Stimulated activated CD8-positive, alpha-beta memory T cell treated with anti-CD3 and anti-CD28 coated beads, Interleukin-7, amount 100 ng/mL, for 1 hour (primary cell): Measurements from ENCODE around the gene CEP95.
"Not testable (repeated sequence)": the region's sequence is repeated elsewhere in the genome, so short reads cannot be mapped to it uniquely, and the experiment has no call there.

Source experiments
- DNase-seq, 2 donors: peaks; one replicate each; pipeline ENCODE4 v3.0.0-alpha.2; 2020; ENCODE audit warnings: low read depth in 2 of 2

The CEP95 gene

GRCh38 chr17:64572682-64573154 is 65.9 kb downstream of the CEP95 start:
- DNase-seq, result no peak

DNA sequence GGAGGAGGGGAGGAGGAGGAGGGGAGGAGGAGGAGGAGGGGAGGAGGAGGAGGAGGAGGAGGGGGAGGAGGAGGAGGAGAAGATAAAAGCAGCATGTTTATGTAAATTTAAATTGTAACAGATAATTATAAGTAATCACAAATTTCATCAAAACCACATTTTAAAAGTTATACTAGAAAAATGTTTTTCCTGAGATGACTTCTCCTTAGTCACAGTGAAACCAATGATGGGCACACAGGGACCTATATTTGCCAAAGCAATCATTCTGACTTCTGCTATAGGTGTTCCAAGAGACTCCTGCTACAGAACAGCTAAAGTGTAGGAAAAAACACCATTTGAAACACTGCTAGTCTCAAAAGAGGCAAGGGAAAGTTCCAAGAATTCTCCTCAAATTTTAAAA is 66.4 kb downstream of the CEP95 start:
- DNase-seq, result no peak

GRCh38 chr17:64574646-64575045 is 67.9 kb downstream of the CEP95 start:
- DNase-seq, result no peak

DNA sequence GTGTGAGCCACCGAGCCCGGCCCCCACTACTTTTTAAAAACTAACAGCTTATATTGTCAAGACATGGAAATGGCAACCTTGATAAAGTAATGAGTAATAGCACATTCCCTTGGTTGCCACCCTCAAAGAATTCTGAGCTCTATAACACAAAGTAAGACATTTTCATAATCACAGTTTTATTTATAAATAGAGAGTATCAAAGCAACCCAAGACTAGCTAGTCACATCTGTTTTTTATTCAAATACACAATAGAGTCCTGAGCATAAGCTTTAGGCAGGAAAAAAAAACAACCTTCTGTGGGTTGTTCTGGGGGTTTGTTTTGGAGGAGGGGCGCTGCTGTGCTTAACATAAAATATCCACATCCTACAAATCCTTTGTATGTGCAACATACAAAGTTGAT is 68.7 kb downstream of the CEP95 start:
- DNase-seq, result no peak

- not testable (repeated sequence) for DNase-seq
These were observed 70.2 kb downstream of the CEP95 start for GRCh38 chr17:64577025-64577424.

- DNase-seq, result no peak
These were observed 73.1 kb downstream of the CEP95 start for GRCh38 chr17:64579917-64580316.

GRCh38 chr17:64580384-64581315 is 73.9 kb downstream of the CEP95 start:
- no peak for DNase-seq

GRCh38 chr17:64583038-64583437 is 76.3 kb downstream of the CEP95 start:
- DNase-seq, result no peak

DNA sequence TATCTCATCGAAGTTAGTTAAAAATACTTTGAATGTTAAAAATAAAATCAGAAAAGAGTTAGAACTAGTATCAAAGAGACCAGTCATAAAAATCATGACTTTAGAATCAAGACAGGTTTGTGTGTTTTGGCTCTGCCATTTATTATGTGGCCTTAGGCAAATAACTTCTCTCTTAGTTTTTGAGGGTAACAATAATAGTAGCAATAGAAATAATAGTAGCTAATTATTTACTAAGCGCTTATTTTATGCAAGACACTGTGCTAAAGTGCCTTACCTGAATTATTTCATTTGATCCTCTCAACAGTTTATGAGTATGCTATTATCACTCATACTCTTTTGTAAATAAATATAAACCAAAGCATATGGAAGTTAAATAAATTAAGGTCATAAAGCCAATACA is 78.4 kb downstream of the CEP95 start:
- DNase-seq, result no peak
